GM21619 (cell line): ENCODE measurements around the gene MGAT4B.

ENCODE experiments used
- ATAC-seq: cut with Tn5 transposase; IDR thresholded peaks from one replicate; pipeline ENCODE4 v1.9.1; 2021; ENCODE audit not compliant: unreplicated experiment

Gene MGAT4B

DNA sequence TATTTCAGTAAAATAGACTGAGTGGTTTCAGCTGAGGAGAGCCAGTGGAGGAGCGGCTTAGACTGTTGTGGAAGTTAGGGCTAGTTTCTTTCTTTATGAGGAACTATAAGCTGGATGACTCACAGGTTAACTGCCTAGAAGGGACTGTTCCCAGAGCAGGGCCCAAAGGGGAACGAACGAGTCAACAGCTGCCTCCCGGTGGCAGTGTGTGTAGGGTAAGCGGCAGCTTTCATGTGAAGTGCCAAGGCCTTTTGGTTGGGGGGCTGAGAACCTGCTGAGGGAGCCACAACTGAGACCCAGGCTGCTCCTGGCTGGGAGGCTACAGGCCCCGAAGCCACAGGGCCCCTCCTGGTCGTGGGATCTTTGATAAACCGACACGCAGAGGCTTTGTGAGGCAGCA is 21.0 kb upstream of the MGAT4B start:
- no peak for ATAC-seq

- ATAC-seq, result no peak
Measured at GRCh38 chr5:179825655-179826182, 19.1 kb upstream of the MGAT4B start.

DNA sequence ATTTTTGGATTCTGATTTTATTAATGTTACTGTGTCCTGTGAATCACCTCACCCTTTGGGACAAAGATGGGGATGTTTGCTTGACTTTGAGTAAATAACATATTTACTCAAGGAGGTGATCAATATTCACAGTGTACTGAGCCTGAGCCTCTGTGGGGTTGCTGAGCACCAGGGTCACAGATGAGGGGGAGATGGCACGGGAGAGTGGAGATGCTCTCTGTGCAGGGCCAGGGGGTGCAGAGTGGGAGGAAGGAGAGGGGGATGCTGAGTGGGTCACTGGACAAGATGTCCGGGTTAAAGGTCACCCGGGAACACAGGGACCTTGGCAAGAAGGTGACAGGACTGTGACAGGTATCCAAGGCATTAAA is 18.1 kb upstream of the MGAT4B start:
- no peak for ATAC-seq

- ATAC-seq, result no peak
Measured at GRCh38 chr5:179823937-179824744, 17.5 kb upstream of the MGAT4B start.

DNA sequence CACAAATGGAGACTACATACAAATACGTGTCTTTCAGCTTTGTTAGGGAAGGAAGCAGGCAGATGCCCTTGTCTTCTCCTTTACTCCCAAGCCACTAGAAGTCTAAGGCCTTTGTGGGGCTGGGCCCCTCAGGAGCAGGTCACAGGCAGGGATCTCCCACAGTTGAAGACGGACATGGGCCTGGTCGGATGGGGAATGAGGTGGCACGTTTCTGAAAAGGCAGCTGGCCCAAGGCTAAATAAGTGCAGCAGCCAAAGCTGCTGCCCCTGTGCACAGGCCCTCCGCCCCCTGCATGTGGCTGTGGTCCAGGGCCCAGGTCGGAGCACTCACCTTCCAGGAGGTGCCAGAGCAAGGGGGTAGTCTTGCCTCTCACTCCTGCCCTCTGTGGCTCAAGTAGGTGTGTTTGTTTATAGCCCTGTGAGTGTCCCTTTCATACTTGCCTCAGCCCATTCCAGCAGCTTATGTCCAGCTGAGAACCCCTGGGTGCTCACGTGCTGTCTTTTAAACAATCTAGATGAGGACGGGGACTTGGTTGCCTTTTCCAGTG is 15.9 kb upstream of the MGAT4B start:
- no peak for ATAC-seq

DNA sequence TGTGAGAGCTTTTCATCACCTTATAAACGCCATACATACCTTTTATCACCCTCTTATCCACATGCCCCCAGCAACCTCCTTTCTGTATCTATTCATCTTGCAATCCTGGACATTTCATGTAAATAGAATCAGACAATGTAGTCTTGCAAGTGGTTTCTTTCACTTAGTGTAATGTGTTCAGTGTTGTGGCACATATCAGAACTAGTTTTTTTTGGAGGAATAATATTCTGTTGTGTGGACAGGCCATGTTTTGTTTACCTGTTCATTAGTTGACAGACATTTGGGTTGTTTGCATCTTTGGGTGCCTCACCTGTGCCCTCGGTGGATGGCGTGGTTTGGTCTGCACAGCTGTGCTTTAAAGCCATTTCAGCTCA is 15.4 kb upstream of the MGAT4B start:
- no peak for ATAC-seq

- peak; percentile 45 for ATAC-seq
Measured at GRCh38 chr5:179821298-179822058, 14.8 kb upstream of the MGAT4B start.

DNA sequence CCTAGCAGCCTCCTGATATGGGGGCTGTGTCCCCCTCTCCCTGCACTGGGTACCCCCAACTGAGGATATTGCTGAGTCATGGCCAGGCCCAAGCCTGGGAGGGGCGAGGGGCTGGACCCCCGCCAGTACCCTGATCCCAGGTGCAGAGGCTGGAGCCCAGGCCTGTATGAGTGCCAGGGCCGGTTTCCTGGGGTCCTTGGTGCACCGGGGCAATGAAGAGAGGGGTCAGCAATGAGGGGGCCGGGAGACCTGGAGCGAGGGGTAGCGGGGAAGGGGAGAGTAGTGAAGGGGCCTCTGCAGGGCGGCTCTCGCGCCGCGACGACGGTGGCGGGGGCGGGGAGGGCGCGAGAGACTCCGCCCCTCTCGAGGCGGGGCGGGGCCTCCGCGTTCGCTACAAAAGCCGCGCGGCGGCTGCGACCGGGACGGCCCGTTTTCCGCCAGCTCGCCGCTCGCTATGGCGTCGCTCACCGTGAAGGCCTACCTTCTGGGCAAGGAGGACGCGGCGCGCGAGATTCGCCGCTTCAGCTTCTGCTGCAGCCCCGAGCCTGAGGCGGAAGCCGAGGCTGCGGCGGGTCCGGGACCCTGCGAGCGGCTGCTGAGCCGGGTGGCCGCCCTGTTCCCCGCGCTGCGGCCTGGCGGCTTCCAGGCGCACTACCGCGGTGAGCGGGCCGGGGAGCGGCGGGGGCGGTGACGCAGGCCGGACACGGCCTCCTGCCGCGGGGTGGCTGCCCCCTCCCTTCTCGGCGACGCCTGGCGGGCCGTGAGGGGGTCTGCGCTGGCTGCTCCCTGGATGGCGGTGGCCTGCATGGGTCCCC is 14.0 kb upstream of the MGAT4B start, which contains the start of gene SQSTM1:
Gene SQSTM1, plus strand, starts transcription at position 423 of the 815 bp plus-strand sequence. Its CDS starts 32 bp downstream, at position 455.
- peak; percentile 34 for ATAC-seq

GRCh38 chr5:179820127-179820482 is 13.4 kb upstream of the MGAT4B start:
- ATAC-seq, result no peak

- peak; percentile 17 for ATAC-seq
Measured at GRCh38 chr5:179819296-179820126, 12.8 kb upstream of the MGAT4B start.

DNA sequence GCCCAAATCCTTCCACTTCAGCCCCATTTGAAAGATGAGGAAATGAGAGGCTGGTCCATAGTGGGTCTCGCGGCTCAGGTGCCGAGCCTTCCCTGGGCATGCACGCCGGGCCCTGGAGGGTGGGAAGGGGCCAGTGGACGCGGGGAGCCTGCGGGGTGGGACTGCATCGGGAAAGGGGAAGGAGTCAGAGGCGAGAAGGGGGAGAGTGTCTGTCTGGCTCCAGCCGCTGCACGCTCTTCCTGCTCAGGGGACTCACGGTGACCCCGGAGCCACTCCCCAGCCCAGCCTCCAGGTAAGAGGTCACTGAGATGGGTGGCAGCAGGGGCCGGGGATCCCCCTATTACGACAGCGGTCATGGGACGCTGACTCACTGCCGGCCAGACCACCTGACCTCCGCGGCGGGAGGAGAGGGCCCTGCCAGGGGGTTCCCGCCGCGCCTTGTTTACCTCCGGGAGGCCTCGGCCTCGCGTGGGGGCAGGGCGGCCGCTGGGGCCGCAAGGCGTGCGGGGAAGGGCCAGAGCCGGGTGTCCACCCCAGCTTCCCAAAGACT is 12.2 kb upstream of the MGAT4B start:
- peak; percentile 55 for ATAC-seq

DNA sequence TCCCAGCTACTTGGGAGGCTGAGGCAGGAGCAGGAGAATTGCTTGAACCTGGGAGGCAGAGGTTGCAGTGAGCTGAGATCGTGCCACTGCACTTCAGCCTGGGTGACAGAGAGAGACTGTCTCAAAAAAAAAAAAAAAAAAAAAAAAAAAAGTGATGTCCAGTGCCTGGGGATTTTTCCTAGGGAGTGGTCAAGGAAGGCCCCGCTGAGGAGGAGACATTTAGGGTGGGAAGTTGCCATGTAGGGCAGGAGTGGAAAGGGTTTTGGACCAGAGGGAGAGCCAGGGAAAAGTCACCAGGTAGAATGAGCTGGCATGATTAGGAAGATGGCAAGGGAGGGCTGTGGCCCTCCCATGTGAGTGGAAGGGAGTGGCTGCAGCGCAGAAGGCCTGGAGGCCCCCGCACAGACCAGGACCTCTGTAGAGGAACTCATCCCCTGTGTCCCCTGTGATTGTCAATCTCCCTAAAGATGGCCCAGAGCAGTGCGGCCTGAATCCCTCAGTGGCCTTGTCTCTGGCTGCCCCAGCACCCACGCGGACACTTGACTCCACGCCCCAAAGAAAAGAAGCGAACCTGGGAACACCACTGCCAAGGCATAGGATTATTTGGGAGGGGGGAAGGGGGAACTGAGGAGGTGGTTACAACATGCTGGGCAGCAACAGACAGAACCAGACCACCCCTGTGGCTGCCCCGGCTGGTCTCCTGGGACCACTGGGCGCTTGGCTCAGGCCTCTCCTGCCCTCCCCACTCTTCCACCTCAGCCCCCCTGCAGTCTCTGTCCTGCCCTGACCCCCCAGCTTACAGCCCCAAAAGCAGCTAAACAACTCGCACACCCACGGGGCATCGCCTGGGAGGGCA is 11.5 kb upstream of the MGAT4B start:
- ATAC-seq, result no peak

GRCh38 chr5:179817470-179817840 is 10.8 kb upstream of the MGAT4B start:
- no peak for ATAC-seq

DNA sequence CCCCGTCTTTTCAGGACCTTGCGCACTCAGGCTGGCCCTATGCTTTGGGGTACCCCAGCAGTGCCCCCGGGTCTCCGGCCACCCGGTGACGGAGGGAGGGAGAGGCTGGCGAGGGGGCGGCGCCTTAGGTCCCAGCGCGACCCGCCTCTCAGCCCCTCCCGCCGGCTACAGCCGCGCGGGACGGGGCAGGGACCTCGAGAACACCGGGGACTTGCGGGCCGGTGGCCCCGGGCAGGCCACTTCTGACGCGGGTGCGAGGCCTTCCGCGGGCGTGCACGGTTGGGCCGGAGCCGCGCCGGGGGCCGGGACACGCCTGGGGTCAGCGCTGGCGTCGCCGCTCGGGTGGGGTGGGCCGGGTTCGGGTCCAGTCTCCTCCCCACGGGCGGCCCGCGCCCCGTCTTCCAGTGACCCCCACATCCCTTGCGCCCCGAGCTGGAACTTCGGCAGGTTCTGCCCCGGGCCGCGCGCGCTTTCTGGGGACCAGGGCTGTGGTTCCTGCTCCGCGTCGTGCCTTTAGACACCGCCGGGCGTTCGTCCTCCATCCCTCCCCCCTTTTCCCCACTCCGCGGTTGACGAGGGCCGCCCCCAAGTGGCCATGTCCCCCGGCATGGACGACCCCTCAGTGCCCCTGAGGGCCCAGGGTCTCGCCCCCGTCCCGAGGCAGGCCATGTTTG is 10.3 kb upstream of the MGAT4B start:
- no peak for ATAC-seq

- no peak for ATAC-seq
Measured at GRCh38 chr5:179816401-179816795, 9.7 kb upstream of the MGAT4B start.

DNA sequence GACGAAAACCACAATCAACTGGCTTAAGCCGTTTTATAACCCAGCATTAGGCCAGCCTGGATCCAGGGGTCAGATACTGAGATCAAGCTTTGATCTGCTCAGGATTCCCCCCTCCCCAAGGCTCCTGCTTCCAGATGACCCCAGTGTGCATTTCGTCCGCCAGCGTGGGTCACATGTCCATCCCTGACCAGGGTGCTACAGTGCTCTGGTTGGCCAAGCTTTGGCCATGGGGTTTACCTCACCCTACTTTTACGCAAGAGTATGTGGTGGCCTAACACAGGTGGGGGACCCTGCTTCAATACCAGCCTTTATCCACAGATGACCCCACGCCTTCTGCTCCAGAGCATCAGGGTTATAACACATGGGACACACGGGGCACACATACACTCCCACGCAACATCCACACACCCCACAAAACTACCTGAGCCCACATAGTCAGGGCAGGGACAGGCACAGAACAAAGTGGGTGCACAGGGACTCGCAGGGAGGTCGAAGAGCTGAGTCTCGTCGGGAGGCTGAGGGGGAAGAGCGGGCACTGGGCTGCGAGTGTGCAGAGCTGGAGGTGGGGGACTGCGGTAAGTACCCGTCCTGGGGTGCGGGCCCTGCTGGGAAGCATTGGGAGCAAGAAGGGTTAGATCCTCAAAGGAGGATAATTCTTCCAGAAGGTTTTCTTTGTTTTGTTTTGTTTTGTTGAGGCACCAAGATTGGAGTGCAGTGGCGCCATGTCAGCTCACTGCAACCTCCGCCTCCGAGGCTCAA is 9.0 kb upstream of the MGAT4B start:
- ATAC-seq, result no peak

DNA sequence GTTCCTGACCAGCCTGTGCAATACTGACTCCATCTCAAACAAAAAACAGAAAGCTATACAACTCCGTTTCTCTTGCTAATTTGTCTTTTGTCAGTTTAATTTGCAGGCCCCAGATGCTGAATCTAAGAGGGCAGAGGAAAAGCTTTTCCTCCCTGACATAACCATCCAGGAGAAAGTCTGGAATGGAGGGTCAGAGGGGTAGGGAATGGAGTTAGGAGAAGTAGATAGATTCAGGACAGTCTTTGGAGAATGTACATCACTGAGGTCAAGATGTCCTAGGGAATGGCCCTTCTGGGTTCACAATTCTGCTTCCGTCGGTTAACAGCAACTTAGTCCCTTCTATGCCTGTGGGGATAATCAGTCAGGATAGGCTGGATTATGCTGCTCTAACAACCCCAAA is 7.4 kb upstream of the MGAT4B start:
- ATAC-seq, result no peak
